Uterus (tissue), 4 donors: ENCODE data around the gene TXNDC11. TPM values are rescaled to one million over a fixed set of nuclear protein-coding genes. Genes with fewer than 3 reads are reported as not detected.
A peak's percentile ranks its signal among the peaks of the same experiment; 100 is the strongest.

Source experiments
- DNase-seq, 2 donors: peaks; one replicate each; pipeline ENCODE4 v3.0.0-alpha.2; 2019 to 2020
- H3K27ac ChIP-seq, 2 donors: fragments of 200-600 bp; sonication (generic); 1 replicate in 1 of 2; 2 replicates in 1 of 2; pipeline ENCODE4 v1.5.1; 2016 to 2018
- H3K27me3 ChIP-seq, 2 donors: fragments of 200-600 bp; sonication (generic); one replicate each; pipeline ENCODE4 v1.5.1; 2018 to 2019; ENCODE audit warnings: control low read depth in 1 of 2
- H3K36me3 ChIP-seq, 2 donors: fragments of 200-600 bp; sonication (generic); one replicate each; pipeline ENCODE4 v1.5.1; 2019; ENCODE audit warnings: control low read depth in 1 of 2
- H3K4me1 ChIP-seq, 2 donors: fragments of 200-600 bp; sonication (generic); one replicate each; pipeline ENCODE4 v1.5.1; 2018 to 2019; ENCODE audit warnings: control low read depth in 1 of 2
- H3K4me3 ChIP-seq, 2 donors: fragments of 200-600 bp; sonication (generic); 1 replicate in 1 of 2; 2 replicates in 1 of 2; pipeline ENCODE4 v1.5.1; 2018 to 2019; ENCODE audit warnings: mild to moderate bottlenecking in 1 of 2
- H3K9me3 ChIP-seq, 2 donors: fragments of 200-600 bp; sonication (generic); one replicate each; pipeline ENCODE4 v1.5.1; 2019; ENCODE audit warnings: control low read depth in 1 of 2
- POLR2A ChIP-seq, 2 donors: fragments of 450-650 bp; IDR thresholded peaks; one replicate each; pipeline ENCODE4 v1.6.1; 2016; ENCODE audit warnings: antibody characterized with exemption in 2 of 2, mild to moderate bottlenecking in 1 of 2, moderate library complexity in 1 of 2
- intact Hi-C: fragments of 100-400 bp; cut with DNase I; formaldehyde crosslinking; loops from one replicate; pipeline ENCODE4 v1.15.1; 2023; ENCODE audit warnings: low total_unique reads
- small RNA-seq: library from RNA; depleted of rRNA; stranded (forward); fragments of <200 nt; gene quantifications from one replicate; pipeline ENCODE3, GENCODE V24; 2016
- total RNA-seq, 4 donors: library from RNA; depleted of rRNA in 3 of 4; stranded (reverse); fragments of >200 nt in 3 of 4; gene quantifications; one replicate each; pipeline versions ENCODE4 v1.1.0 to v1.2.4, GENCODE V29; 2014 to 2023
- TF ChIP-seq, protein P1 (sequence below), 4 experiments: fragments of 200-600 bp in 2 of 4; fragments of 450-650 bp in 2 of 4; sonication (generic) in 2 of 4; IDR thresholded peaks; one replicate each; pipeline ENCODE4 v1.5.1; 2016 to 2019; ENCODE audit warnings: antibody characterized with exemption in 4 of 4, mild to moderate bottlenecking in 2 of 4, moderate library complexity in 1 of 4
- donor health status: DM: yes; HTN: yes; CAD: no.

TXNDC11 gene
- total RNA-seq, 4 donors from 2014 or later = 6.1 to 52.0 (median 40.0) TPM

DNA sequence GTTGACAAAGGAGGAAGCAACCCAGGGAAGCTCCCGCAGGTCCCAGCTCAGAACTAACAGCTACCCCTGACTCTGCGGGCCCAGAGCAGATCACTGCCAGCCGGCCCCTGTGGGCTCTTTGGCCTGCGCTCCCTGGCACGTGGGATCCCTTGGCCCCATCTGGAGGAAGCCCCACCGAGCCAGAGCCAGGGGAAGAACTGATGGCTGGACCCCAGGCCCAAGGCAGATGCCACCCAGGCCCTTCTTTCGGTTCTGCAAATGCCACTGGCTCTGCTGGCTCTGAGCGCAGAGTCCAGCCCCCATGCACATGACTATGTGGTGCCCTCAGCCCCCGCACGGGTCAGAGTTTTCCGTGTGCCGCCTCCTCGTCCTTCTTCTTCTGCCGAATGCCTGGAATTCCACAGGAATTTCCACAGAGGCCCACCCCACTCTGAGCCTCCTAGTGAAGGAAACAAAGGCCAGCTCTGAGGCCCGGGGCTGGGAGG lies 110.2 kb downstream of the TXNDC11 start:
- TF ChIP-seq, protein P1, sequence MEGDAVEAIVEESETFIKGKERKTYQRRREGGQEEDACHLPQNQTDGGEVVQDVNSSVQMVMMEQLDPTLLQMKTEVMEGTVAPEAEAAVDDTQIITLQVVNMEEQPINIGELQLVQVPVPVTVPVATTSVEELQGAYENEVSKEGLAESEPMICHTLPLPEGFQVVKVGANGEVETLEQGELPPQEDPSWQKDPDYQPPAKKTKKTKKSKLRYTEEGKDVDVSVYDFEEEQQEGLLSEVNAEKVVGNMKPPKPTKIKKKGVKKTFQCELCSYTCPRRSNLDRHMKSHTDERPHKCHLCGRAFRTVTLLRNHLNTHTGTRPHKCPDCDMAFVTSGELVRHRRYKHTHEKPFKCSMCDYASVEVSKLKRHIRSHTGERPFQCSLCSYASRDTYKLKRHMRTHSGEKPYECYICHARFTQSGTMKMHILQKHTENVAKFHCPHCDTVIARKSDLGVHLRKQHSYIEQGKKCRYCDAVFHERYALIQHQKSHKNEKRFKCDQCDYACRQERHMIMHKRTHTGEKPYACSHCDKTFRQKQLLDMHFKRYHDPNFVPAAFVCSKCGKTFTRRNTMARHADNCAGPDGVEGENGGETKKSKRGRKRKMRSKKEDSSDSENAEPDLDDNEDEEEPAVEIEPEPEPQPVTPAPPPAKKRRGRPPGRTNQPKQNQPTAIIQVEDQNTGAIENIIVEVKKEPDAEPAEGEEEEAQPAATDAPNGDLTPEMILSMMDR (IDR thresholded peaks at IDR 0.05) = peak in 1 of 4 experiments; percentile 5
- TF ChIP-seq POLR2A (IDR thresholded peaks at IDR 0.05) = no peak
- Histone ChIP-seq H3K4me3 (no peak overlapping the region), H3K4me1 (no peaks in the 10 kb centered on the region), H3K27ac (peak overlapping the region; percentile 79 to 82), H3K9me3 (no peaks in the 10 kb centered on the region), H3K36me3 (no peaks in the 10 kb centered on the region), H3K27me3 (no peaks in the 10 kb centered on the region)
- DNase-seq = peak; percentile 71 to 78
- intact Hi-C loops = no loop called here

DNA sequence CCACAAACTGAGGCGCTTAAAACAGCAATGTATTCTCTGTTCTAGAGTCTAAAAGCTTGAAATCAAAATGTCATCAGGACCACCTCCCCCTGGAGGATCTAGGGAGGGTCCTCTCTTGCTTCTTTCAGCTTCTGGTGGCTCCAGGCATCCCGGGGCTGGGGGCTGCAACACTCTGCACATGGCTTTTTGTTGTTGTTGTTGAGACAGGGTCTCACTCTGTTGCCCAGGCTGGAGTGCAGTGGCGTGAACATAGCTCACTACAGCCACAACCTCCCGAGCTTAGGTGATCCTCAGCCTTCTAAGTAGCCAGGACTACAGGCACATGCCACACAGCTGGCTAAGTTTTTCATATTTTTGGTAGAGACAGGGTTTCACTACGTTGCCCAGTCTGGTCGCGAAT lies 111.4 kb downstream of the TXNDC11 start:
- peak overlapping the region in 1 of 2 donors; percentile 79 for H3K27ac ChIP-seq
- no peaks in the 10 kb centered on the region for H3K9me3 ChIP-seq
- no peaks in the 10 kb centered on the region for H3K27me3 ChIP-seq
- intact Hi-C loops = no loop called here
- no peak for DNase-seq
- H3K36me3 ChIP-seq = no peaks in the 10 kb centered on the region
- no peak overlapping the region for H3K4me3 ChIP-seq
- no peak for TF ChIP-seq POLR2A (IDR thresholded peaks at IDR 0.05)
- no peaks in the 10 kb centered on the region for H3K4me1 ChIP-seq

DNA sequence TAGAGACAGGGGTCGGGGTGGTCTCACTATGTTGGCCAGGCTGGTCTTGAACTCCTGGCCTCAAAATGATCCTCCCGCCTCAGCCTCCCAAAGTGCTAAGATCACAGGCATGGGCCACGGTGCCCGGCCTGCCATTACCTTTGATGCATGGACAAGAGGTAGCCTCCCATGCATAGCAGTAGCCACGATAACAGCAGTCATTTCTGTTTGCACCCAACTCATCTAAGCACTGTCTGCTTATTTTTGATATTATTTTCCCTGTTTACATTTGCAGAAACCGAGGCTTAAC lies 111.9 kb downstream of the TXNDC11 start:
- Histone ChIP-seq H3K36me3 (no peaks in the 10 kb centered on the region), H3K4me1 (no peaks in the 10 kb centered on the region), H3K9me3 (no peaks in the 10 kb centered on the region), H3K27me3 (no peaks in the 10 kb centered on the region), H3K27ac (no peak overlapping the region), H3K4me3 (no peak overlapping the region)
- DNase-seq = no peak
- intact Hi-C loops = no loop called here
- no peak for TF ChIP-seq POLR2A (IDR thresholded peaks at IDR 0.05)
- TF ChIP-seq, protein P1 (IDR thresholded peaks at IDR 0.05) = no peak

DNA sequence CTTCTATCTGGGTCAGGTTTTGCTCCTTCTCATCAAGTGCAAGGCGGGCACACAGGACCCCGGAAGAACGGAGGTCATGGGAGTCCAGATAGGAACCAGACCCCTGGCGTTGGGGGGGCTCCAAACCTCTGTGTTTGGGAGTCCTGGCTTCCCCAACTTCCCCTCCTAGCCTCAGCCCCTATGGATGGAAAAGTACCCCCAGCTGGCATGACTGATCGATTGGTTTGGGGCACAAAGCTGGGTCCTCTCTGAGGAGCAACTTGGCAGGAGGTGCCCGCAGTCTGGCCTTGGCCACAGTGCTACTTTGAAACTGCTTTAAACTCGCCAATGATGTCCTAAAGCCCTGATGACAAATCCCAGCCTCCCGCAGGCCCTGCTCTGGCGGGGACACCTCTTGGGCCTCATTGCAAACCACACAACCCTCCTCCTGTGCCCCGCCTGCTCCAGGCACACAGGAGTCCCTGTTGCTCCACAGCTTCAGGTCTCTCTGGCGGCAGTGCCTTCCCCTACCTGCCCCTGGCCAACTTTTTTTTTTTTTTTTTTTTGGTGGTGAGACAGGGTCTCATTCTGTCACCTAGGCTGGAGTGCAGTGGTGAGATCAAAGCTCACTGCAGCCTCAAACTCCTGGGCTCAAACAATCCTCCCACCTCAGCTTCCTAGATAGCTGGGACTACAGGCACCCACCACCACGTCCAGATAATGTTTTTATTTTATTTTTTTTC lies 112.5 kb downstream of the TXNDC11 start:
- DNase-seq = no peak
- Histone ChIP-seq H3K4me1 (no peaks in the 10 kb centered on the region), H3K9me3 (no peaks in the 10 kb centered on the region), H3K4me3 (no peak overlapping the region), H3K36me3 (no peaks in the 10 kb centered on the region), H3K27ac (no peak overlapping the region), H3K27me3 (no peaks in the 10 kb centered on the region)
- TF ChIP-seq, protein P1 (IDR thresholded peaks at IDR 0.05) = no peak
- TF ChIP-seq POLR2A (IDR thresholded peaks at IDR 0.05) = no peak
- intact Hi-C loops = no loop called here

Small RNAs within 50 kb of the gene (small RNA-seq; reads per million reads assigned to genes)
- gene RF00017 = not detected

Other genes with a start within 250 kb of the TXNDC11 start
- gene LITAF, start 155.9 kb downstream of the TXNDC11 start, total RNA-seq = 100 to 1,000 TPM in 1 of 4 donors, 10 to 100 TPM in 3; 46.9 to 163 (median 73.2) TPM
- 10 to 100 TPM in 3 of 4 donors, 1 to 10 TPM in 1; 4.1 to 30.1 (median 23.0) TPM for gene SNN, start 74.4 kb downstream of the TXNDC11 start, total RNA-seq
- gene ZC3H7A, start 54.4 kb upstream of the TXNDC11 start, total RNA-seq = 10 to 100 TPM; 40.9 to 91.2 (median 67.5) TPM
- 100 to 1,000 TPM in 3 of 4 donors, 10 to 100 TPM in 1; 97.9 to 484 (median 164) TPM for gene RSL1D1, start 108.7 kb upstream of the TXNDC11 start, total RNA-seq
- 10 to 100 TPM; 33.2 to 73.7 (median 64.7) TPM for gene GSPT1, start 173.1 kb upstream of the TXNDC11 start, total RNA-seq
- 10 to 100 TPM in 1 of 4 donors, 1 to 10 TPM in 3; 1.8 to 24.6 (median 3.4) TPM for gene NPIPB2, start 199.2 kb upstream of the TXNDC11 start, total RNA-seq
- under 1 TPM in 1 of 4 donors, not detected in 3; 0.73 TPM for gene TNFRSF17, start 222.4 kb upstream of the TXNDC11 start, total RNA-seq
- gene SNX29, start 233.9 kb upstream of the TXNDC11 start, total RNA-seq = 10 to 100 TPM; 11.0 to 64.5 (median 24.9) TPM